HS-5 (cell line): ENCODE data around the gene CDC7.
"Not testable (repeated sequence)": the region's sequence is repeated elsewhere in the genome, so short reads cannot be mapped to it uniquely, and the experiment has no call there.

Experiments used
- DNase-seq: peaks from one replicate; pipeline ENCODE4 v3.0.0-alpha.2; 2012; ENCODE audit warnings: low read depth

Gene CDC7

DNA sequence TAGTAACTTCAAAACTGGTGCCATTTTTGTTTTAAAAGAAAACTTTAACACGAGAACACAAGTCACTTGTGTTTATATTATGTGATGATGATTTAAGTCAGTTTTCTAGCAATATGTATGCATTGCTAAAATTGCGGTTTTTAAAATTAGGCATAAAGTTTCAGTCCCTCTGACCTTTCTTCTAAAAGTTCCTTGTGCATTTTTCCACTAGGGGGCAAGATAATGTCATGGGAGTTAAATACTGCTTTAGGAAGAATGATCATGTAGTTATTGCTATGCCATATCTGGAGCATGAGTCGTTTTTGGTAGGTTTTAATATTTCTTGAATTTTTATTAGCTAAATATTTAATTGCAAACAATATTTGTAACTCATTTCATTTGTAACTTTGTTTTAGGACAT, 10.7 kb downstream of the CDC7 start:
- peak; percentile 34 for DNase-seq

DNA sequence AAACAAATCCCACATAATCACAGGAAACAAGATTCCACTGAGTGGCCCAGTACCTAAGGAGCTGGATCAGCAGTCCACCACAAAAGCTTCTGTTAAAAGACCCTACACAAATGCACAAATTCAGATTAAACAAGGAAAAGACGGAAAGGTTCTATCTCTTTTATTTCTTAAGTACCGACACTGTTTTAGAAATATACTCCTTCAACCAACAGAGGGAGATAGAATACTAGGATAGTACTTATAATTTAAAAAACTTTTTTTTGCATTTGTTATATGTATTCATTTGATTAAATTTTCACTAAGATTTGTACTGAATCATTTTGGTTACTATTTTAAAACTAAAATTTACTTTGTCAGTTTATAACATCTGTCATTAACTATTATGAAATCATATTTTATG, 12.5 kb downstream of the CDC7 start:
- DNase-seq, result no peak

DNA sequence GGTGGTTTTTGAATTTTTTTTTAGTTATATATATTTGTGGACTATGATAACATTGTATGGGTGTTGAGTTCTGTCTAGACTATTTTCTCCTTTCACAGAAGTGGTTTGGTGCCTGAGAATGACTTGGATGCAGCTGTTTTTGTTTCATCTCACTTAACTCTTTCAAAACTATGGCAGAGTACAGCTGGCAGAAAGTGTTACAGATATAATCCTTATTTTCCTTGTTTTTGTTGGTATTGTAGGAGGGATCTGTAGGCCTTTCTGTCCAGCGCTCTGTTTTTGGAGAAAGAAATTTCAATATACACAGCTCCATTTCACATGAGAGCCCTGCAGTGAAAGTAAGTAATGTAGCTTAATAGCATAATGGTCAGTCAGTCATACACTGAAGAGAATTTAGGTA, 13.1 kb downstream of the CDC7 start:
- DNase-seq, result no peak

DNA sequence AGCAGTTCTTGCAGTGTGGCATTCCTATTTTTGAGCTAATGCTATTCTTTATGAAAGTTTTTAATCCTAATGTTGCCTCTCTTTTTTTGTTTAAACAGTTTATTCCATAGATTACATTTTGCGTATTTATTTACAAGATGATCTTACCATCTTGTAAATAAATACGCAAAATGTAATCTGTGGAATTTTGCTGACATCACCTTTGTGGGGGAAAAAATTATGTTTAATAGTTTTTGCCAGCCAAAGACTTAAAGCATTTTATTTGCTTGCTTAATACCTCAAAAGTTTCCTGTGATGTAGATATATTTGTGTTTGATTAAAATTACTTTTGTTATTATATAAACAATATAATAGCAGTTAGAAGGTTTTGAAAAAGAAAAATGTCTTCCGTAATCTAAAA, 15.3 kb downstream of the CDC7 start:
- DNase-seq, result no peak

DNA sequence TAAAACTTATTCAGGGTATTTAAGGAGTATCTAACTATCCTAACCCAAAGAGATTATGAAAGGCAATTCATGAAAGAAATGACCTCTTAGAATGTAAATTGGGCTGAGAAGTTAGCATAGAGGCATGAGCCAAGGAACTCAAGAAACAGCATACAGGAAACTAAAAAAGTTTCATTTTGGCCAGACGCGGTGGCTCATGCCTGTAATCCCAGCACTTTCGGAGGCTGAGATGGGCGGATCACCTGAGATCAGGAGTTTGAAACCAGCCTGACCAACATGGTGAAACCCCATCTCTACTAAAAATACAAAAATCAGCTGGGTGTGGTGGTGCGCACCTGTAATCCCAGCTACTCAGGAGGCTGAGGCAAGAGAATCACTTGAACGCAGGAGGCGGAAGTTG, 16.0 kb downstream of the CDC7 start:
- DNase-seq, result not testable (repeated sequence)

DNA sequence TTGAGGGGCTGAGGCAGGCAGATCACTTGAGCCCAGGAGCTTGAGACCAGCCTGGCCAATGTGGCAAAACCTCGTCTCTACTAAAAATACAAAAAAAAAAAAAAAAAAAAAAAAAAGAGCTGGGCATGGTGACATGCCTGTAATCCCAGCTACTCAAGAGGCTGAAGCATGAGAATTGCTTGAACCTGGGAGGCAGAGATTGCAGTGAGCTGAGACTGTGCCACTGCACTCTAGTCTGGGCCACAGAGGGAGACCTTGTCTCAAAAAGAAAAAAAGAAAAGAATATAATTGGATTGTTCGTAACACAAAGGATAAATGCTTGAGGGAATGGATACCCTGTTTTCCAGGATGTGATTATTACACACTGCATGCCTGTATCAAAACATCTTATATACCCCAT, 18.5 kb downstream of the CDC7 start:
- not testable (repeated sequence) for DNase-seq

DNA sequence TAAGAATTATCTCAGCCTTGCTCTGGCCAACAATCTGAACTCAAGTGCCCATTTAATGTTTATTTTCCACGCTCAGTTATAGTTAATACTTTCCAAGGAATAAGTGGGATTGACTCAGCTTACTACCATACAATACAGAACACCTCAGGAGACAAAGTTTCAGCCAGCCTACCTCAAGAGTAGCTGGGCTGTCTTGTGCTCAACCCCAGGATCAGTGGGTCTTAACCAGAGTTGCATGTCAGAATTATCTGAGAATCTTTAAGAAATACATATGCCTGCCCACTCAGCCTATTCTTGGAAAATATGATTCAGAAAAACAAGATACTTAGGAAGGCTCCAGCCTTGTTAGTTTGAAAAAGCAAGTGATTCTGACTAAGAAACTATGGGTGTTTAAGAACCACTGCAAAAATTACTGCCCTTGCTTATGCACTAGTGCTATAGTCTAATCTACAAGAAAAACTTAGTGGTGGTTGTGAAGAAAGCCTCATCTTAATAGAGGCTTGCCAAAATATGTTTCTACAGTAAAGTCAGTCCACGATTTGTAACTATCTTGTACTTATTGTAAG, 20.4 kb downstream of the CDC7 start:
- no peak for DNase-seq

DNA sequence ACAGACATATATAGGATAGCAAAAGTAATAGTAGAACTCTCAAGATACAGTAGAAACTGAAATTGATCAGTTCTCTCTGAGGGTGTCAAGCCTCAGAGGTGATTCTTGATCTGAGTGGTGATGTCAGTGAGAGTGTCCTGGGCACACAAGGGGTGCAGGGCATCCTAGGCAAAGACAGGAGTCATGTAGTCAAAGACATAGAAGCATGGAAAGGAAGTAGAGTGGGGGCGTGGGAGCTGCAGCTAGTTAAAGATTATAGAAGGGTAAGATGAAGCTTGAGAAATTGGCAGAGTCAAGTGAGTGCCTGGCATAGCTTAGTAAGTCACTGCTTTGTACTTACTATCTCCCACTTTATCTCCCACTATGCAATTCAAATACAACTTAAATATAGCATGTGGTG, 22.8 kb downstream of the CDC7 start:
- no peak for DNase-seq

DNA sequence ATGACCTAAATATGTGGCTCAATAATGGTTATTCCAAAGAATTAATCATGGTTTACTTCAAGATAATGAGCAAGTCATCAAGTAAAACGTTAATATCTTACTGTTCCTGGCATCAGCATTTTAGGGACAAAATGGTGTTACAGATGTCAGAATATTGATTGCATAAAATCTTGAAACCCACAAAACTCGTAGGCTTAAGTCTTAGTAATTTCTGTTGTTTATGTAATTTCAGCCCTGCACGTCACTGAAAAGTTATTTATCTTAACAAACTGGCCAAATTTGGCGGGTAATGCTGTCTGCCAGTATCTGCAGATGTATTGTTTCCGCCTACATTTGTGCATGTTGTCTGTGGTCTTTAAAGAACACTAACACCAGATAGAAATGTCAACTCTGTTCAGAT, 25.8 kb downstream of the CDC7 start:
- no peak for DNase-seq

DNA sequence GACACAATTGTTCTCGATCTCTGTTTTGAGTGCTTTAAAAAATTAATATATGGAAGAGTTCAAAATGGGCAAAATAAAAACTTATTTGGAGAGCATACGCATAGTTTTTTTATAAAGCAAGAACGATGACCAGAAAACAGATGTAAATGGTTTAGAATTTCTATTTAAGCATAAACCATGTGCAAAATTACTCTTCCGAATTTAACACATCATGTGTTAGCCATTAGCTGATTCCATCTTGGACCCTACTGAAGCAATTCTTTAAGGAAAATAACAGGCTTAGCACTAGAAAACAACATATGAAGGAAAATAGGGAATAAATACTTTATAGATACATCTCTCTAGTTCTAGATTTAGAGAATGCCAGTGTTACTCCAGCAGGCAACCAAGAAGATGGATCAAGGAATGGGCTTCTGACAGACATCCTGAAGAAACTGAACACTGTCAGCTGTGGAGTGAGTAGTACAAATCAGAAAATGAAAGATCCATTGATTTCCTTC, 26.7 kb downstream of the CDC7 start:
- DNase-seq, result no peak

DNA sequence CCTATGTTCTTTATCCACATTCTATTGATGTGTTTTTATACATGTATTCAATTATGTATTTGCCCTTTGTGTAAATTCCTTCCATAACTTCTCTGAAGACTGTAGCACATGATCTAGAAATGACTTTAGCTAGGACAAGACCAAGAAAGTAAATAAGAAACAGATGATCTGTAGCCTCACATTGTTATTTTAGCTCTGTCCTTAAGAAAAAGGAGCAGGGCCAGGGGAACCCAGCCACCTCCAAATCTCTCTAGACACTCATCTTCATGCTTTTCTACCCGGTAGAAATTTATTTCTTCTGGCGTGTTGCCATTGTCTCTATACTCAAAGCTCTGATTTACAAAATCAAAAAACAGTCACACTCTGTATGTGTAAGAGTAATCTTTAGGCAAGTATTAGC, 27.1 kb downstream of the CDC7 start:
- no peak for DNase-seq

DNA sequence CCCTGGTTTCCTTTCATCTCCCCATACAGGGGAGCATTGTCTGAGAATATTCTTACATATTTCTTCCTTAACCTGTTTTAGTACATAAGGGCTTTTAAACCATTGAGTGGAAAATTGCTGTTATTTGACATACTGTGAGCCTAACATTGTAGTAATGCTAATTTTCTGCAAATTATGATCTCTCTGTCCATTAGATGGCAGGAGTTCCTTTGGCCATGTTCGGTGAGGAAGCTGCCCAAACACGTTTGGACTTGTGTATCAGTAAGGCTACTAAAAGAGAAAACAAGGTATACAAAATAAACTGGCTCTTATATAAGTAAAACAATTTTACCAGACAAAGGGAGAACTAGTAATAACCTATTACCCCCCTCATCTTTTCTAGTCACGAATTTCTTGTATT, 29.2 kb downstream of the CDC7 start:
- DNase-seq, result no peak

DNA sequence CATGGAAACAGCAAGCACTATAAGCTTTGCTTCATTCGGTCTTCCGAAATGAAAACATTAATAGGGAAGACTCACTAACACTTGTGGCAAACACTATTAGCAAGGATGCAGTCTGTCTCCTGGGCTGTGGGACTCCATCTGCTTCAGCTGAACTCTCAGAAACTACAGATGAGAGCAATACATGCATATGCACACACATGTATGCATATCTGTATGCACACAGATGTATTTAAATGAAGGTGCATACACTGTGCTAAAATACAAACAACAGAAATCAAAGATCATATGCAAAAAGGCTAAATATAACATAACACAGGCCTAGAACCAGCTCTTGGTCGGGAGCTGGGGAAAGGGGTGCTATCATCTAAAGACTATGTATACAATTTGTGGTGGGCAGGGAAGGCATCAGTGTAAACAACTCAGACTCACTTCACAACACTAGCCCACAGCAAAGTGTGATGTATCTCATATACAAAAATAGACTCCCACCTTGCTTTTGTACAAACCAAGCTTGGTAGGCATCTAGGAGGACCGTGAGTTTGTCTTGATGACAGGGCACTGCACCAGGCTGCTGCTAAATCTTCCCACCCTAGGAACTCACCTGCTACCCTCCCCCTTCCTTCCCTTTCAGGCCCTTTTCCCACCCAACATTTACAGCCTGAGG, 32.8 kb downstream of the CDC7 start:
- DNase-seq, result no peak

DNA sequence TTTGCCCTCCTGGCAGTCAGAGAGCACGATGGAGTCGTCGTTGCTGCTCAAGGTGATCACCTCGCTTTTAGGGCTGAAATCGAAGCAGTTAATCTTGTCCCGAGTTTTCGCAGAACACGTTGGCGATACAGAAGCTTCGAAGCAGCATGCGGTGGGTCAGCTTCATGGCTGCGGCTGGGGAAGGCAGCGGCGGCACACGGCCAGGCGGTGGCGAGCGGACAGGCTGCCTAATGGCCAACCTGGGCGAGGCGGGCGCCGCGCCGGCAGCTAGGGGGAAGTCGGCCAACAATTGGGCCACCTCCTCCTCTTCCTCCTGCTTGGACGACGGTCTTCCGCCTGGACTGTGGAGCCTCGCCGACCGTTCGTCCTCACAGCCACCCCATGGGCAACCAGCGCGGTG, 34.8 kb downstream of the CDC7 start:
- DNase-seq, result no peak

DNA sequence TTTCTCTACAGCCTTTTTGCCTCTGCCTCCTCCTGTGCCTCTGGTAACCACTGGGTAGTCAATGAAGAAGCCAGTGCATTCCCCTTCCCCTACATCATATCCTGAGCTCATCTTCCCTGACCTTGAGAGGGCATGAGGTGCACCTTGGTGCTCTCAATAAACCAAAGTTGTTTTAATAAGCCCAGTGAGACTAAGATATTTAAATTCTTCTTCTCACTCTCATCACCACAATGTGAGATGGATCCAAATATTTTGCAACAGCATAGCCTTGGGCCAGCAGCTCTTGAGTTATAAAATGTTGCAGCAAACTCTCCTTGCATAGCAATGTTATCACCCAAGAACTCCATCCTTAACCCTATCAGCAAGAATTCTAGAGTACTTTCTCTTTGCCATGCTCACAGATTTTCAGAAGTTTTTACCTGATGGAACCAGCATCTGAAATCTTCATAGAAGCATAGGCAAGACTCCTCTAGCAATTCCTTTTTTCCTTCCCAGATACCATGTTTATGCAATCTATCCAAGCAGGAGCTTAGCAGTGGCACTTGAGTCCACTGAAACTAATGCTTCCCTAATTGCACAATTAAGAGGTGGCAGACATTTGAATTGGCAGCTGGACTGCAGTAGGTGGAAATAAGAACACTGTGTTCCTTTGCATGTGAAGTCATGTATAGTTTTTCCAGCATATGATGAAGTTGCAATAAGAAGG, 36.8 kb downstream of the CDC7 start:
- DNase-seq, result peak; percentile 74

DNA sequence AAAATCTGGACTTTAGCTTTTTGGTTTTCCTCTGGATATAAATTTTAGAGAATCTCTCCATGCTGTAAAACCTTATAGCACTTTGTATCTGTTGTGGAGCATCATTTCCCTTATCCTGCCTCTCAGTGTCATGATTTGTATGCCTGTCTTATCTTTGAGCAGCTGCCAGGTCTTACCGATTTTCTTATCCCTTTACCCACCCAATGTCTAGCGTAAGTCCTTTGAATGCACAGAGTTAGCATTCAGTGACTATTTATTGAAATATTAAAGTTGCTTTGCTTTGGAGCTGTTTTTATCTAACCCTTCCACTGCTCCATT, 37.3 kb downstream of the CDC7 start:
- DNase-seq, result no peak

DNA sequence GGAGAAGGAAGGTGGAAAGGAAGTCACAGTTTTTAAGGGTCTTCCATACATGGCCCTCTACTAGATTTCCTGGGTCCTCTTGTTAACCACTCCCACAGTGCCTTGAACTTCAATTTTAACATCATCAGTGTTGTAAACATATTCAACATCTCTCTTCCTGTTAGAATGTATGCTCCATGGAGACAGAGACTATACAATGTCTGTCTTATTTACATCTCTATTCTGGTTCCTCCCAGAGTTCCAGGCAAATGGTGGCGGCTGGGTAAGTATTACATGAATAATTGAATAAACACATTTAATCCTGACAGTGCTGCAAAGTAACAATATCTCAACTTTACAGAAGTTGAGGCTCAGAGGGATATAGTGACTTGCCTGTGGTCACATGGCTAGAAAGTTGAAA, 40.3 kb downstream of the CDC7 start:
- no peak for DNase-seq

DNA sequence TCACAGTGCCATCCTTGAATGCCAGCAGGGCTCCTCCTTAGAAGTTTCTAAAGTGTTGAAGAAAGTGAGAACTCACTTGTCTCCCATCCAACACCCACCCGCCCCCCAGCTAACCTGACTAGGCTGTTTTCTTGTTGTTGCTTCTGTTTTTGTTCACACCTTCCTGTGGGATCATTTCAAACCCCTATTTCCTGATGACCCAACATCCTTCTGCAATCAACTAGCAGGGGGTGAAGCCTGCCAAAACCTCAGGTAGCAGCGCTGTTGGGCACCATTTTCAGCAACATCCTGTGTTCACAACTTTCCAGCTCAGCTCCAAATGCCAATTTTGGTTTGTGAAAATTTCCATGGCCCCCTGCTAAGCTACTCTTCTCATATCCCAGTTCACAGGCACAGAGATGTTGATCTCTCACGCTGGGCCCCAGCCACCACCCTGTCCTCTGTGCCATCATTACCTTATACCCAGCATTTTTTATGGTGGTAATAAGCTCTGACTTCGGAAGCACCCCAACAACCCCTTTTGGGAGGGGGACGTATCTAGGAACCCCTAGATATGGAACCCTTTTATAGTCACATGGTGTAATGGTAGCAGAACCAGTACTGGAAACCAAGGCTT, 41.4 kb downstream of the CDC7 start:
- no peak for DNase-seq

DNA sequence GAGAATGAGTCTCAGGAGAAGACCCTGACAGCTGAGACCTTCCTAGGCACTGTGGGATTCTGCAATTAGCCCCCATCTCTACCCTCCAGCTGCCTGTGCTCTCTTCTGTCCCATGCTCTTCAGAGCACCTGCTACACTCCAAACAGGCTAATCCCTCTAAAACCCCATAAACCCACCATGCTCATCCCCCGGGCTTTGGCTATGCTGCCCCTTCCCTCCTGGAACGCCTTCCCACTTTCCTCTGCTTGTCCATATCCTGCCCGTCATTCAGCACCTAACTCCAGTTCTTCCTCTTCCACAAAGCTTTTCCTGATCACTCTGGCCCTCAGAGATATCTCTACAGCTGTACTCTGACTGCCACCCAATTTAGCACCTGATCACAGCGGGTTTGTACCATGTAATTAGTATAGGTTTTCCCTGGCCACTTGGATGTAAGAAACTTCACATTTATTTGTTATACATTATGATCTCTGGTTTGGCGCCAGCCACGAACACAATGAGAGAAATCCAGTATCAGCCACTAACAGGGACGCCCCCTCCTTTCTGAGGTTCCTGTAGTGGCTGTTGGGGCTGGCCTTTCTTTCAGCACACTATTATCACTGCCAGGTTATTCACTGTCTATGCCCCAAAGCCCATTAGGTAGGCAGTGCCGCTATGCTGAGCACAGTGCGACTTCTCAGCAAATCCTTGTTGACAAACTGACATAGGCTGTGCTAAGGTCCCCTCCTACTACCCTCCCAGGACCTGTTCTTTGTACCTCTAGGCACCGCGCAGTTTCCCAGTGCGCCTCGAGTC, 45.1 kb downstream of the CDC7 start:
- DNase-seq, result no peak

DNA sequence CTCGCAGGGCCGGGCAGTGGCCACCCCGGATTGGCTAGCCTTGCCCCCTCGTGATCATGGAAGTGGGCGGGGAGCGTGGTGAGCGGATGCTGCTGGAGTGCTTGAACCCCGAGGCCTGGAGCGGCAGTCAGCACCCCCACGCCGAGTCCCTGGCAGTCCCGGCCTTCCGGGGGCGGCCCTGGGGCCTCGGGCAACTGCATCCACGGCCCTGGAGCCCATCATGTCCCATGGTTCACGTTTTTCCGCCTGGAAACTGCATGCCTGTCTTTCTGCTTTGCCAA, 45.6 kb downstream of the CDC7 start:
- DNase-seq, result no peak

DNA sequence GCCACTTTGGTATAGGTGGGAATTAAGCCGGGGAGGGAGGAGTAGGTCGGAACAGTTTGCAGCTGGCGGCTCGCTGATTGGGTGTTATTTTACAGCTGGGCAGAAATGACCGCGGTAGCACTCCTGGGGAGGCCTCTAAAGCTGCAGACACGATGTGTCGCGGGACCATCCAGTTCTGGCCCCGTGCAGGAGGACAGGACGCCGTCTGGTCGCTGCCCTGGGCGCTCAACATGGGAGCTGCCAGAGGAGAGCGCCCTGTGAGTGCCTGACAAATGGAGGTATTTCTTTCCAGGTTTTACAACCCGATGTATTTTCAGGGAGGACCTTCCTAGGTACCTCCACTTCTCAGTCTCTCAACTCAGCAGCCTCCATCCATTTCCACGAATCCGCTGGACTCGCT, 46.2 kb downstream of the CDC7 start:
- no peak for DNase-seq

DNA sequence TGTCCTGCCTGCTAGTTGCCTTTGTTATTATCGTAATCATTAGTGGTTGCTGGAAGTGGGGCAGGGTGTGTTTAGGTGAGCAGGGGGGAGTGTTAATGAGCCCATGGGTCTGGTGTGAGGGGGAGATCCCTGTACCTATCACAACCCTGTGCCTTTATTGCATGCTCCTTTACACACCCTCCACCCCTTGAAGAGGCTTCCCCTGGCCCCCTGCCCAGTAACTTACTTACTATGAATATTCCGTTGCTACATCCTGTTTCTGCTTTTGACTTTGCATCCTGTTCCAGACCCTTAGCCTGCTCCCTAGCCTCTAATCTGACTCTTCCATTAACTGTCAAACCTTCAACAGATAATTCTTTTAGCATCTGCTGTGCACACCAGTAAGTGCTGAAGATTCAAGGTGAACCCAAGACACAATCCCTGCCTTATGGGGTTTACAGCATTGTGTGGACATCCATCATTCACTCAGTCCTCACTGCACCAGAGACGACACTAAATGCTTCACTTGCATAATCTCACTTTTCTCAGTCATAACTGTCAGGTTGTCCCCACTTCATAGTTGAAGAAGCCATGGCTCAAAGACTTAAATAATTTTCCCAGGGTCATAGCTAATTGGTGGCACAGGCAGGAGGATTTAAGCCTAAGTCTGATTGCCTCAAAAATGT, 47.9 kb downstream of the CDC7 start:
- no peak for DNase-seq
